Sigmoid colon (tissue), 7 donors: ENCODE results near the gene KCNH5. TPM values are rescaled to one million over a fixed set of nuclear protein-coding genes. Genes with fewer than 3 reads are reported as not detected.

ENCODE experiments used
- DNase-seq: peaks from one replicate; pipeline ENCODE4 v3.0.0-alpha.2; 2019
- H3K27ac ChIP-seq, 4 donors: fragments of 200-600 bp; sonication (generic); one replicate each; pipeline ENCODE4 v1.5.1; 2016 to 2019; ENCODE audit warnings: mild to moderate bottlenecking in 1 of 4
- H3K27me3 ChIP-seq, 3 donors: fragments of 200-600 bp; sonication (generic); one replicate each; pipeline ENCODE4 v1.5.1; 2019; ENCODE audit warnings: mild to moderate bottlenecking in 1 of 3
- H3K36me3 ChIP-seq, 4 donors: fragments of 200-600 bp; sonication (generic); one replicate each; pipeline ENCODE4 v1.5.1; 2016 to 2019
- H3K4me1 ChIP-seq, 4 donors: fragments of 200-600 bp; sonication (generic); one replicate each; pipeline ENCODE4 v1.5.1; 2017 to 2019
- H3K4me3 ChIP-seq, 4 donors: fragments of 200-600 bp; sonication (generic); one replicate each; pipeline ENCODE4 v1.5.1; 2017 to 2019; ENCODE audit warnings: mild to moderate bottlenecking in 2 of 4, moderate library complexity in 1 of 4
- H3K9me3 ChIP-seq, 4 donors: fragments of 200-600 bp in 3 of 4; sonication (generic) in 3 of 4; one replicate each; pipeline versions ENCODE4 v1.5.1 to v1.6.1; 2013 to 2019
- CTCF ChIP-seq, 4 experiments: fragments of 450-650 bp in 3 of 4; fragments of 200-600 bp in 1 of 4; IDR thresholded peaks; one replicate each; pipeline ENCODE4 v1.5.1; 2016 to 2019; ENCODE audit warnings: antibody characterized with exemption in 4 of 4, mild to moderate bottlenecking in 3 of 4, moderate library complexity in 2 of 4
- EP300 ChIP-seq, 4 donors: sonication (generic); formaldehyde crosslinking; IDR thresholded peaks; one replicate each; pipeline ENCODE4 v1.6.1; 2017; ENCODE audit warnings: antibody characterized with exemption in 4 of 4
- POLR2A ChIP-seq, 2 donors: fragments of 450-650 bp; IDR thresholded peaks; one replicate each; pipeline ENCODE4 v1.6.1; 2016; ENCODE audit warnings: antibody characterized with exemption in 2 of 2, mild to moderate bottlenecking in 2 of 2, moderate library complexity in 2 of 2
- POLR2AphosphoS5 ChIP-seq, 4 donors: sonication (generic); formaldehyde crosslinking; IDR thresholded peaks; one replicate each; pipeline ENCODE4 v1.6.1; 2017; ENCODE audit warnings: antibody characterized with exemption in 4 of 4
- WGBS, 2 donors: extraction: QIAGEN DNeasy Blood & Tissue Kit; methylation state at CpG; one replicate each; pipeline ENCODE4 v1.1.7; 2013; 5-methylcytosine and 5-hydroxymethylcytosine counted together
- intact Hi-C: fragments of 100-400 bp; cut with DNase I; formaldehyde crosslinking; loops from one replicate; pipeline ENCODE4 v1.15.1; 2023
- polyA plus RNA-seq, 3 donors: library from polyadenylated mRNA; stranded (reverse); fragments of 200-250 nt; gene quantifications; one replicate each; pipeline ENCODE4 v1.2.3, GENCODE V29; 2013
- total RNA-seq, 4 donors: library from RNA; depleted of rRNA; stranded (reverse); fragments of >200 nt; gene quantifications; one replicate each; pipeline ENCODE4 v1.1.0, GENCODE V29; 2016
- donor health status: healthy with polysubstance abuse.
- donor health status: Bipolar disorder and iron deficiency.
- donor health status: healthy.

KCNH5 gene
- total and polyA plus RNA-seq, 7 donors = 0.09 to 0.36 (median 0.27) TPM; not detected in 2

- H3K4me3 ChIP-seq = no peak overlapping the region
- H3K36me3 ChIP-seq = no peaks in the 10 kb centered on the region
- TF ChIP-seq POLR2AphosphoS5 (IDR thresholded peaks at IDR 0.05) (no peak), EP300 (IDR thresholded peaks at IDR 0.05) (no peak), CTCF (IDR thresholded peaks at IDR 0.05) (no peak), POLR2A (IDR thresholded peaks at IDR 0.05) (no peak)
- DNase-seq = no peak
- intact Hi-C loops = no loop called here
- no peaks in the 10 kb centered on the region for H3K9me3 ChIP-seq
- 5 to 51% methylated on average over 1 of the region's 1 CpG for WGBS, 2 donors
- H3K27ac ChIP-seq = no peak overlapping the region
- H3K27me3 ChIP-seq = no peaks in the 10 kb centered on the region
- no peaks in the 10 kb centered on the region for H3K4me1 ChIP-seq
These were observed 15.1 kb downstream of the KCNH5 start for GRCh38 chr14:63030113-63030512.

- intact Hi-C loops = no loop called here
- no peaks in the 10 kb centered on the region for H3K9me3 ChIP-seq
These were observed 17.5 kb downstream of the KCNH5 start for GRCh38 chr14:63027719-63028118.

GRCh38 chr14:63026491-63026890, 18.8 kb downstream of the KCNH5 start:
- no peaks in the 10 kb centered on the region for H3K36me3 ChIP-seq
- H3K4me3 ChIP-seq = no peak overlapping the region
- 93 to 94% methylated on average over 2 of the region's 2 CpGs for WGBS, 2 donors
- H3K27me3 ChIP-seq = no peaks in the 10 kb centered on the region
- no peaks in the 10 kb centered on the region for H3K4me1 ChIP-seq
- no peak overlapping the region for H3K27ac ChIP-seq
- intact Hi-C loops = no loop called here
- no peaks in the 10 kb centered on the region for H3K9me3 ChIP-seq
- TF ChIP-seq POLR2AphosphoS5 (IDR thresholded peaks at IDR 0.05) = no peak
- TF ChIP-seq POLR2A (IDR thresholded peaks at IDR 0.05) = no peak
- TF ChIP-seq CTCF (IDR thresholded peaks at IDR 0.05) = no peak
- TF ChIP-seq EP300 (IDR thresholded peaks at IDR 0.05) = no peak
- no peak for DNase-seq

More at GRCh38 chr14:63027719-63028118, 17.5 kb downstream of the KCNH5 start:
- DNase-seq = no peak
- no peak overlapping the region for H3K4me3 ChIP-seq
- no peaks in the 10 kb centered on the region for H3K27me3 ChIP-seq
- no peak for TF ChIP-seq CTCF (IDR thresholded peaks at IDR 0.05)
- no peak for TF ChIP-seq POLR2A (IDR thresholded peaks at IDR 0.05)
- TF ChIP-seq POLR2AphosphoS5 (IDR thresholded peaks at IDR 0.05) = no peak
- TF ChIP-seq EP300 (IDR thresholded peaks at IDR 0.05) = no peak
- no peaks in the 10 kb centered on the region for H3K4me1 ChIP-seq
- 21 to 60% methylated on average over 1 of the region's 1 CpG for WGBS, 2 donors
- H3K27ac ChIP-seq = no peak overlapping the region
- no peaks in the 10 kb centered on the region for H3K36me3 ChIP-seq

- no peaks in the 10 kb centered on the region for H3K27me3 ChIP-seq
- TF ChIP-seq POLR2A (IDR thresholded peaks at IDR 0.05) (no peak), CTCF (IDR thresholded peaks at IDR 0.05) (no peak), EP300 (IDR thresholded peaks at IDR 0.05) (no peak), POLR2AphosphoS5 (IDR thresholded peaks at IDR 0.05) (no peak)
- no peaks in the 10 kb centered on the region for H3K36me3 ChIP-seq
- H3K4me3 ChIP-seq = no peak overlapping the region
- no peak overlapping the region for H3K27ac ChIP-seq
- DNase-seq = no peak
- H3K4me1 ChIP-seq = no peaks in the 10 kb centered on the region
- 78 to 89% methylated on average over 4 of the region's 4 CpGs for WGBS, 2 donors
- H3K9me3 ChIP-seq = no peaks in the 10 kb centered on the region
- intact Hi-C loops = no loop called here
These were observed 30.6 kb downstream of the KCNH5 start for GRCh38 chr14:63014621-63015020.

GRCh38 chr14:63012171-63012570, 33.1 kb downstream of the KCNH5 start:
- H3K36me3 ChIP-seq = no peaks in the 10 kb centered on the region
- DNase-seq = no peak
- no peaks in the 10 kb centered on the region for H3K4me1 ChIP-seq
- H3K4me3 ChIP-seq = no peak overlapping the region
- 86 to 89% methylated on average over 3 of the region's 3 CpGs for WGBS, 2 donors
- intact Hi-C loops = no loop called here
- TF ChIP-seq EP300 (IDR thresholded peaks at IDR 0.05) (no peak), CTCF (IDR thresholded peaks at IDR 0.05) (no peak), POLR2AphosphoS5 (IDR thresholded peaks at IDR 0.05) (no peak), POLR2A (IDR thresholded peaks at IDR 0.05) (no peak)
- no peak overlapping the region for H3K27ac ChIP-seq
- no peaks in the 10 kb centered on the region for H3K27me3 ChIP-seq
- no peaks in the 10 kb centered on the region for H3K9me3 ChIP-seq
